ENCODE data around the gene TOMM22.

TOMM22 gene

DNA sequence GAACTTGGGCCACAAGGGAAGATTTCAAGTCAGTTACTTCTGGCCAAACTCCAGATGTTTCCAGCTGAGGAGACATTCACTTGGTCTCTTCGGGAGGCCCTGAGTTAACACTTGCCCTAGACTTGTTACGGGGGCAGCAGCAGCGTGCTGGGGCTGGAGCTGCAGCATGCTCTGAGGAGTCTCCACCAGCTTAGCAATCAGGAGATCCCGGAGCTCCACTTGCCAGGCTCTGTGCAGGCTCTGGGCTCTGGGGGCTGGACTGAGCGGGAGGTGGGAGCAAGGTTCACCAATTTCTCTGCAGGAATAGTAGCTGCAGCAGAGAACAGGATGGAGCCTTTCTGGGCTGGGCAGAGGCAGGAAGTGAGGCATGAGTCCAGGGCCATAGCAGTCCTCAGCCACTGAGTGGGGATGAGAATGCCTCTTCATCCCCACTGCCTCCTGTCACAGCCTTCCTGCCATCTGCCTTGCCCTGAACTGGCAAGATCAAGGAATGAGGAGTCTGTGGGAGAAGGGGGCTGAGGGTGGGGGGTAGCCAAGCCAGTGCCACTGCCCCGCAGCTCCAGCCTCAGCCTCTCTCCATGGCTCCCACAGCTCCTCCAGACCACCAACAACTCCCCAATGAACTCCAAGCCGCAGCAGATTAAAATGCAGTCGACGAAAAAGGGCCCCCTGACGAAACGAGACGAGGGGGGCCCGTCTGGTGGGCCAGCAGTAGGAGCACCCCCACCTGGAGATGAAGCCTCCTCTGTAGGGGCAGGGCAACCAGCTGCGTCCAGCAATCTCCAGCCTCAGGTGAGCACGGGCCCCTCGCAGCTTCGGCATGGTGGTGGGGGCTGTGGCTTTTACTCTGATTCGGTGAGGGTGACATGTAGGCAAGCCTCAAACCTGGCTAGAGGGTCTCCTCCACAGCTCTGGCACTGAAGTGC lies 47.4 kb downstream of the TOMM22 start:
- DNase-seq (ENCODE audit: low read depth, low spot score), result no peak
- H3K36me3 ChIP-seq (ENCODE audit: insufficient read depth, insufficient read length, low read length), result peaks cover 96% of the 10 kb centered on the region

DNA sequence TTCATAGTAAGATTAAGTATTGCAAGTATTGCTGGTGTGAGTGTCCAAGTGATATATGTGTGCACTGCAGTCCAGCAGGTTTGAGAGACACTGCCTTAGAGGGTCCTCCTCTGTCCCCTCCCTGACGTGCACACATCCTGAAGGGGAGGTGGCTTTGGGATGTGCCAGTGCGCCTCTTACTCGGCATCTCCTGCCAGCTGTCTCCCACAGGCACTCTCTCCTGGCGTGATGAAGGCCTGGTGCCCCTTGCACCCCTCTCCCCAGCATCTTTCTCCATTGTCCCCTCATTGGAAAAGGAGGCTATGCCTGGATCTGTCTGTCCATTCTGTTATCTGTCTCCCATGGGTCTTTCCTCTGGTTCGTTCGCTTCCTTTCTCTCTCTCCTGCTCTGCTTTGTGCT lies 48.2 kb downstream of the TOMM22 start:
- no peak for TF ChIP-seq YY1 (IDR thresholded peaks at IDR 0.05; ENCODE audit: insufficient read depth, insufficient read length)
- no peak overlapping the region for H3K9ac ChIP-seq (ENCODE audit: insufficient read length, low read depth)
- H3K9me3 ChIP-seq (ENCODE audit: insufficient read depth, low read length), result no peaks in the 10 kb centered on the region
- no peaks in the 10 kb centered on the region for H3K27me3 ChIP-seq (ENCODE audit: insufficient read depth, insufficient read length)
- H3K4me1 ChIP-seq (ENCODE audit: insufficient read depth, insufficient read length), result no peaks in the 10 kb centered on the region
- no peak for DNase-seq (ENCODE audit: low read depth, low spot score)
- peaks cover 94% of the 10 kb centered on the region for H3K36me3 ChIP-seq (ENCODE audit: insufficient read depth, insufficient read length, low read length)
- H3K4me3 ChIP-seq (ENCODE audit: insufficient read length, low read depth), result no peak overlapping the region

More for the DNA sequence above, 47.4 kb downstream of the TOMM22 start:
- Histone ChIP-seq H3K9ac (ENCODE audit: insufficient read length, low read depth) (no peak overlapping the region), H3K4me1 (ENCODE audit: insufficient read depth, insufficient read length) (no peaks in the 10 kb centered on the region), H3K27me3 (ENCODE audit: insufficient read depth, insufficient read length) (no peaks in the 10 kb centered on the region), H3K4me3 (ENCODE audit: insufficient read length, low read depth) (no peak overlapping the region), H3K9me3 (ENCODE audit: insufficient read depth, low read length) (no peaks in the 10 kb centered on the region)
- TF ChIP-seq ZNF274 (IDR thresholded peaks at IDR 0.05; ENCODE audit: low read depth, low read length) (no peak), SUZ12 (IDR thresholded peaks at IDR 0.05; ENCODE audit: extremely low read depth, insufficient read depth, insufficient read length) (no peak), YY1 (IDR thresholded peaks at IDR 0.05; ENCODE audit: insufficient read depth, insufficient read length) (no peak)

DNA sequence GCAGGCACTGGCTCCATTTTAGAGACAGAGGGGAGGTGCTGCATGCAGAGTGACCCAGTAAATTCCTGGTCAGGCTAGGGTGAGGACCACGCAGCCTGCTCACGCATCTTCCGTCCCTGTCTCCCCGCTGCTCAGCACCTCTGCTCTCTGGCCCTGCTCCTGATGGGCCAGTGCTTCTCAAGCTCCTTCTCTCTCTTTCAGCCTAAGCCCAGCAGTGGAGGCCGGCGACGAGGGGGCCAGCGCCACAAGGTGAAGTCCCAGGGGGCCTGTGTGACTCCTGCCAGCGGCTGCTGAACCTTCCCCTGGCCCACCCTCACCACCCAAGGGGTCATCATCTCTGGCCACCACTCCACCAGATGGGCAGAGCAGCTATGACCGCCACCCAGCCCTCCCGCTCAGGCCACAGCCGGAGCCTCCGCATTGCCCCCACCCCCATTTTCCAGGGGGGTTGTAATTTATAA lies 48.7 kb downstream of the TOMM22 start:
- peaks cover 95% of the 10 kb centered on the region for H3K36me3 ChIP-seq (ENCODE audit: insufficient read depth, insufficient read length, low read length)
- H3K9ac ChIP-seq (ENCODE audit: insufficient read length, low read depth), result no peak overlapping the region
- H3K4me1 ChIP-seq (ENCODE audit: insufficient read depth, insufficient read length), result no peaks in the 10 kb centered on the region
- no peaks in the 10 kb centered on the region for H3K27me3 ChIP-seq (ENCODE audit: insufficient read depth, insufficient read length)
- no peaks in the 10 kb centered on the region for H3K9me3 ChIP-seq (ENCODE audit: insufficient read depth, low read length)
- no peak for DNase-seq (ENCODE audit: low read depth, low spot score)
- TF ChIP-seq SUZ12 (IDR thresholded peaks at IDR 0.05; ENCODE audit: extremely low read depth, insufficient read depth, insufficient read length) (no peak), ZNF274 (IDR thresholded peaks at IDR 0.05; ENCODE audit: low read depth, low read length) (no peak), YY1 (IDR thresholded peaks at IDR 0.05; ENCODE audit: insufficient read depth, insufficient read length) (no peak)
- H3K4me3 ChIP-seq (ENCODE audit: insufficient read length, low read depth), result no peak overlapping the region

DNA sequence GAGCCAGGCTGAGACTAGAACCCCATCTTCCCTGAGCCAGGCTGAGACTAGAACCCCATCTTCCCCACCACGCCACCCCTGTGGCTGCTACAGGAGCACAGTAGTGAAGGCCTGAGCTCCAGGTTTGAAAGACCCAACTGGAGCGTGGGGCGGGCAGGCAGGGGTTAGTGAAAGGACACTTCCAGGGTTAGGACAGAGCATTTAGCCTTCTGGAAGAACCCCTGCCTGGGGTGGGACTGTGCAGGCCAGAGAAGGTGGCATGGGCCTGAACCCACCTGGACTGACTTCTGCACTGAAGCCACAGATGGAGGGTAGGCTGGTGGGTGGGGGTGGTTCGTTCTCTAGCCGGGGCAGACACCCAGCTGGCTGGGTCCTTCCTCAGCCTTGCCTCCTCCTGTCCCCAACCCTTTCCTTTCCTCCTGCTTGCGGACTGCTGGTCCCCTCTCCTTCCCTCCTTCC lies 50.0 kb downstream of the TOMM22 start:
- DNase-seq (ENCODE audit: low read depth, low spot score), result no peak
- peaks cover 3% of the 10 kb centered on the region for H3K4me1 ChIP-seq (ENCODE audit: insufficient read depth, insufficient read length)
- H3K4me3 ChIP-seq (ENCODE audit: insufficient read length, low read depth), result no peak overlapping the region
- TF ChIP-seq SUZ12 (IDR thresholded peaks at IDR 0.05; ENCODE audit: extremely low read depth, insufficient read depth, insufficient read length), result no peak
- no peak for TF ChIP-seq ZNF274 (IDR thresholded peaks at IDR 0.05; ENCODE audit: low read depth, low read length)
- no peak for TF ChIP-seq YY1 (IDR thresholded peaks at IDR 0.05; ENCODE audit: insufficient read depth, insufficient read length)
- no peaks in the 10 kb centered on the region for H3K27me3 ChIP-seq (ENCODE audit: insufficient read depth, insufficient read length)
- H3K36me3 ChIP-seq (ENCODE audit: insufficient read depth, insufficient read length, low read length), result peaks cover 93% of the 10 kb centered on the region
- no peaks in the 10 kb centered on the region for H3K9me3 ChIP-seq (ENCODE audit: insufficient read depth, low read length)
- H3K9ac ChIP-seq (ENCODE audit: insufficient read length, low read depth), result no peak overlapping the region

DNA sequence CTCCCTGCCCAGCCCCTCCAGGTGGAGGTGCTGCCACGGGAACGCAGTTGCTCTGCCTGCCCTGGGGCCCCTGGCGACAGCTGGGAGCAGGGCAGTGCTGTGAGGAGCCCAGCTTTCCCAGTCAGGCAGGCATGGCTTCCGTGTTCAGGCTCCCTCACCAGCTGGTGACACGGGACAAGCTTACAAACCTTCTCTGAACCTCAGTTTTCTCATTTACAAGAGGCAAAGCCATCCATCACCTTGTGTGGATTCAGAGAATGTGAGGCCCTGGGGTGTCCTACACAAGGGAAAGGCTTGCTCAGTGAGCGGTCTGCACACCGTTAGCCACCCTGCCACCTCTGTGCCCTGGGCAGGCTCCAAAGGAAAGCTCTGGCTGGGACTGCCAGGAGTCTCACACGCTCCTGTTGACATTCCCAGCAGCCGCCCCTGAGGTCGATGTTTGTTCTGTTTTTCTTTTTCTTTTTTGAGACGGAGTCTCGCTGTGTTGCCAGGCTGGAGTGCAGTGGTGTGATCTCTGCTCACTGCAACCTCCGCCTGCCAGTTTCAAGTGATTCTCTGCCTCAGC lies 50.6 kb downstream of the TOMM22 start:
- DNase-seq (ENCODE audit: low read depth, low spot score), result no peak
- H3K27me3 ChIP-seq (ENCODE audit: insufficient read depth, insufficient read length), result no peaks in the 10 kb centered on the region
- H3K9me3 ChIP-seq (ENCODE audit: insufficient read depth, low read length), result no peaks in the 10 kb centered on the region
- peaks cover 88% of the 10 kb centered on the region for H3K36me3 ChIP-seq (ENCODE audit: insufficient read depth, insufficient read length, low read length)
- TF ChIP-seq YY1 (IDR thresholded peaks at IDR 0.05; ENCODE audit: insufficient read depth, insufficient read length) (no peak), ZNF274 (IDR thresholded peaks at IDR 0.05; ENCODE audit: low read depth, low read length) (no peak), SUZ12 (IDR thresholded peaks at IDR 0.05; ENCODE audit: extremely low read depth, insufficient read depth, insufficient read length) (no peak)
- H3K4me1 ChIP-seq (ENCODE audit: insufficient read depth, insufficient read length), result peaks cover 3% of the 10 kb centered on the region
- H3K4me3 ChIP-seq (ENCODE audit: insufficient read length, low read depth), result no peak overlapping the region
- no peak overlapping the region for H3K9ac ChIP-seq (ENCODE audit: insufficient read length, low read depth)

DNA sequence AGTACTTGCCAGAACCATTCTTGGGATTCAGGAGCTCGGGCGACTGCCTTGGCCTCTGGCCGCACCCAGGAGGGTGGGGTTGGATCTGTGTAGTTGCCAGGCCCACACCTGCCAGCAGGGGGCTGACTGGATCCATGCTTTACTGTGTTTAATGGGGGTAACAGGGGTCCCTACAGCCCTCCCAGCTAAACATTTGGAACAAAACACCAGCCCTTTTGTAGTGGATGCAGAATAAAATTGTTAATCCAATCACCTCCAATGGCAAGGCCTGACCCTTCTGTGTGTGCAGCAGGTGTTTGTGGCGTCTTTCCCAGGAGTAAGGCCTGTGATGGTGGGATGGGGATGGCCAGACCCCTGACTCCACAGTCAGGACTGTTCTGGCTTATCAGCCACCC lies 51.6 kb downstream of the TOMM22 start:
- Histone ChIP-seq H3K9ac (ENCODE audit: insufficient read length, low read depth) (no peak overlapping the region), H3K4me1 (ENCODE audit: insufficient read depth, insufficient read length) (peaks cover 3% of the 10 kb centered on the region), H3K4me3 (ENCODE audit: insufficient read length, low read depth) (no peak overlapping the region), H3K36me3 (ENCODE audit: insufficient read depth, insufficient read length, low read length) (peaks cover 87% of the 10 kb centered on the region), H3K9me3 (ENCODE audit: insufficient read depth, low read length) (no peaks in the 10 kb centered on the region), H3K27me3 (ENCODE audit: insufficient read depth, insufficient read length) (no peaks in the 10 kb centered on the region)
- TF ChIP-seq YY1 (IDR thresholded peaks at IDR 0.05; ENCODE audit: insufficient read depth, insufficient read length), result no peak
- TF ChIP-seq ZNF274 (IDR thresholded peaks at IDR 0.05; ENCODE audit: low read depth, low read length), result no peak
- TF ChIP-seq SUZ12 (IDR thresholded peaks at IDR 0.05; ENCODE audit: extremely low read depth, insufficient read depth, insufficient read length), result no peak
- no peak for DNase-seq (ENCODE audit: low read depth, low spot score)

DNA sequence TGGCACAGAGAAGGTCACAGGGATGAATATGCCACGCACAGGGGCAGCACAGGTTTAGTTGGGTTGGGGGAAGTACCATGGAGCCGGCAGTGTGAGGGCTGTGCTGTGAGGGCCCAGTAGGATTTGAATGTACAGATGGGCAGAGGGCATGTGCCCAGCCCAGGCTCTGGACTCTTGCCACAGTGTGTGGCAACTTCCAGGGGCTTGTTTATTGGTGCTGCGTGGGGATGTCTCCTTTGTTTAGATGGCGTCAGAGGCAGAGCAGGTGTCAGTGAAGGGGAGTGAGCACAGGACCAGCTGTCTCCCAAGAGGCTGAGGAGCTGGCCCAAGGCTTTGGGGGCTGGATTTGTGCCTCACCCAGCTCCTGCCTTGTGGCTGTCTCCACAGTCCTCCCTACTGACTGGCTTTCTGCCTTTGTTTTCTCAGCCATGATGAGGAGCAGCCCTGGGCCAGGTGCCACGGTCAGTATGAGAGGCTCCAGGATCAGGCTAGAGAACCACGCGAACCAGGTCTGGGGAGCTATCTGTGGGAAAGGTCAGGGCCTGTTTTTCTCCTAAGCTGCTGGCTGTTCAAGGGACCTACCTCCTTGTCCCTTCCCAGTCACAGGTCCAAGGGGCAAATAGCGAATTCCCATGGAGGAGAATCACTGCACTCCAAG lies 52.1 kb downstream of the TOMM22 start:
- Histone ChIP-seq H3K9me3 (ENCODE audit: insufficient read depth, low read length) (no peaks in the 10 kb centered on the region), H3K27me3 (ENCODE audit: insufficient read depth, insufficient read length) (no peaks in the 10 kb centered on the region), H3K4me1 (ENCODE audit: insufficient read depth, insufficient read length) (peaks cover 3% of the 10 kb centered on the region), H3K4me3 (ENCODE audit: insufficient read length, low read depth) (no peak overlapping the region), H3K9ac (ENCODE audit: insufficient read length, low read depth) (no peak overlapping the region), H3K36me3 (ENCODE audit: insufficient read depth, insufficient read length, low read length) (peaks cover 87% of the 10 kb centered on the region)
- TF ChIP-seq SUZ12 (IDR thresholded peaks at IDR 0.05; ENCODE audit: extremely low read depth, insufficient read depth, insufficient read length), result no peak
- no peak for TF ChIP-seq ZNF274 (IDR thresholded peaks at IDR 0.05; ENCODE audit: low read depth, low read length)
- TF ChIP-seq YY1 (IDR thresholded peaks at IDR 0.05; ENCODE audit: insufficient read depth, insufficient read length), result no peak
- DNase-seq (ENCODE audit: low read depth, low spot score), result no peak

Data from NT2/D1 (cell line).